Stimulated activated naive CD8-positive, alpha-beta T cell treated with anti-CD3 and anti-CD28 coated beads, Interleukin-15, Interleukin-2, amounts not matched to agents 100 U/mL and 50 U/mL, for 24 hours (primary cell): ENCODE results near the gene CHST11.
"Not testable (repeated sequence)": the region's sequence is repeated elsewhere in the genome, so short reads cannot be mapped to it uniquely, and the experiment has no call there.

ENCODE experiments used
- ATAC-seq: fragments of 150-1000 bp; cut with Tn5 transposase; one replicate; pipeline ENCODE4 v1.10.0; 2021
- DNase-seq: peaks from one replicate; pipeline ENCODE4 v3.0.0; 2021

Gene CHST11

DNA sequence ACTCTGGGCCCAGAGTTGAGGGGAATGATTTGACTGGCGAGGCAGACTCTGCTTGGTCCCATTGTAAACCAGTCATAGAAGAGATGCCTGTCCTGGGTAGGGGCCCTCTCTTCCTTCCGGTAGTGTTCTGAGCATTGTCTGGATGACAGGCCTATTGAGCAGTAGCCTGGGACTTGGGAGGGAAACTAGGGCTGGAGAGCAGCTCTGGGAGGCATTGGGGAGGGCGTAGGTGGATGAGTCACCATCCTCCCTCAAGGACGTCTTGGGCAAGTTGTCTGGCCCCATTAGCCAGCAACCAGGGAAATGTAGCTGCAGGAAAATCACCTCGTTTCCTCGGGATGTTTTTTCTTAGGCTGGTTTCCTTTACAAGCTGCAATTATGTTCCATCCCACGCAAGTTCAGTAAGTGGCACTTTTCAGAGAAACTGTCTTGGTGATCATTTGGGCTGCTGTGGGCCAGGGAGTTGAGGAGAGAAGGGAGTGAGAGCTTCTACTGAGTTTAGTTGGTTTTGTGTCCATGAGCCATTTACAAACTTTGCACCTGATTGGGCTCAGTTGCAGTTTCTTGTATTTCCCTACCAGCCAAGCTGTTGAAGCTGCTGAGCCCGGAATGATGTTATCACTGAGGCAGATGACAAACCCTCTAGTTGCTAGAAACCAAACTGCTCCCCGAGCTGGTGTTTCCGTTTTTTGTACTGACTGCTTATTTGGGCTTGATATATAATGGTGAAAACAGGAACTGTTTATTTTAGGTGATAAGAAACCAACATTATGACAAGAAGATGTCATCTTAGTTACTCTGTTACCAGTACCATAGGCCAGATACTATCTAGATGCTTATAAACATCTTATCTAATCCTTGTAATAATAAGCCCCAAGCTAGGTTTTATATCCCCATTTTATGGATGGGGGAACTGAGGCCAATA is 147.6 kb downstream of the CHST11 start:
- ATAC-seq (peak; percentile 75), DNase-seq (peak; percentile 53)

GRCh38 chr12:104604995-104605675 is 148.4 kb downstream of the CHST11 start:
- no peak for ATAC-seq

GRCh38 chr12:104605685-104606084 is 148.9 kb downstream of the CHST11 start:
- ATAC-seq (no peak), DNase-seq (no peak)

More at GRCh38 chr12:104604995-104605675, 148.4 kb downstream of the CHST11 start:
- DNase-seq = no peak

GRCh38 chr12:104608998-104609397 is 152.2 kb downstream of the CHST11 start:
- no peak for ATAC-seq
- no peak for DNase-seq

- no peak for ATAC-seq
- DNase-seq = no peak
Measured at GRCh38 chr12:104609445-104609844, 152.7 kb downstream of the CHST11 start.

- ATAC-seq (no peak), DNase-seq (no peak)
Measured at GRCh38 chr12:104610513-104611235, 153.9 kb downstream of the CHST11 start.

GRCh38 chr12:104611671-104612070 is 154.9 kb downstream of the CHST11 start:
- no peak for ATAC-seq

GRCh38 chr12:104613372-104613771 is 156.6 kb downstream of the CHST11 start:
- not testable (repeated sequence) for DNase-seq, ATAC-seq

More at GRCh38 chr12:104611671-104612070, 154.9 kb downstream of the CHST11 start:
- no peak for DNase-seq

DNA sequence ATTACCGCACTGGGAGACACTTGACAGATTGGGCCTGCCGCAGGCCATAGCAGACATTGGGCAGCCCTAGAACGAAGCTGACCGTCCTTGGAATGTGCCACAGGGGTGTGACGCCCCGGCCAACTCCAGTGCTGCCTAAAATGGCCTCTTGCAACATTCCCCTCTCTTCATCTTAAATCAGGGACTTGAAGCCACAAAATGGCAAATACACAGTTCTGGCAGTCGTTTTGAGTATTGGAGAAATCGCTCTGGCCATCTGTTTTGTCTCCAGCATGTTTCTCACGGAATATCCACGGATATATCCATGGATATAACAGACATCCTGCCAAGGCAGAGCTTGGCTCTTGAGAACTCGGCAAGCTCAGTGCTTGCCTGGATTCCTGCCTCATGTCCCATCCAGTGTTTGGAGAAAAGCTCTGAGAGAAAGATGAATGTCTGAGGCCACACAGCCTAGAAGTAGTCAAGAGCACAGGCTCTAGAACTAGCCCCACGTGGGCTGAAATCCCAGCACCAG is 158.4 kb downstream of the CHST11 start:
- ATAC-seq (no peak), DNase-seq (no peak)

DNA sequence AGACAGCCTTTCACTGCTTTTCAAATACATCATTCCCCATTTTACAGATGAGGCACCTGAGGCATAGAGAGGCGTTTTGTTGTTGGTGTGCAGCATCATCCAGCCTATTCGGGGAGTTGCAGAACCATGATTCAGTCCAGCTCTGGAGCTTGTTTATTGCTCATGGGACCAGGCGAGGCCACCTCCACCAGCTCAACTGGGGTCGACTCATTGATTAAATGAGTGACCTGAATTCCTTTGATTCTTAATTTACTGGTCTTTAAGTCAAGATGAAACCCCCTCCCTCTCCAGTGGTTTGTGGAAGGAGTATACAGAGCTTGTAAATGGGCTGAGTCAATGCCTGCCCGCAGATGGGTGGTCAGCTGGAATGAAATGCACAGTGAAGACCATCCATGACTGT is 161.9 kb downstream of the CHST11 start:
- DNase-seq = no peak
- ATAC-seq = no peak

GRCh38 chr12:104619305-104619704 is 162.6 kb downstream of the CHST11 start:
- DNase-seq (no peak), ATAC-seq (no peak)

DNA sequence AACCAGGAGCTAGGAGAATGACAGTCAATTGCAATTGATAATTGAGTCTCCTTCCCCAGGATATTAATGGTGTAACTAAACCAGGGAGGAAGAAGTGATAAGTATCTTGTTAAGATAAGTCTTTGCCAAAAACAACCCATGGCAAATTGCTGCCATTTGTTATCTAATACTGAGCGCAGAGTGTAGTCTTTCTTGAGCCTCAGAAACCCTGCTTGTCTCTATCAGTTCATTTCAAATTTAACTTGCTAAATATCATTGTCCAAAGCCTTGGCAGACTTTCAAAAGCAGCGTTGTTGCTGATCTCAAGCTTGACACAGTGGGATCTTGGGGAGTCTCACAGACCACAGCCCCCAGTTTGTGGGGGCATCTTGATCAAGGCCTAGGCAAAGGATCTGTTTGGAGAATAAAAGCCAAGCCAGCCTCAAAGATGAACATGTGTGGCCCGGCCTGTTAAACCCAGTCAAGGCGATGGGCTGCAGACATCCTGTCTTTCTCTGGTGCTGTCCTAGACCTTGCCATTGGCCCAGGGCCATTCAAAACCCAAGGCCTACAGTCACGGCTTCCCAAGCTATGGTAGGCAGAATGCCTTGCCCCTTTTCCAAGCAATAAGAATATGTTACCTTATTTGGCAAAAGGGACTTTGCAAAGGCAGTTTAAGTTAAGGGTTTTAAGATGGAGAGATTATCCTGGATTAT is 164.2 kb downstream of the CHST11 start:
- DNase-seq (no peak), ATAC-seq (no peak)

DNA sequence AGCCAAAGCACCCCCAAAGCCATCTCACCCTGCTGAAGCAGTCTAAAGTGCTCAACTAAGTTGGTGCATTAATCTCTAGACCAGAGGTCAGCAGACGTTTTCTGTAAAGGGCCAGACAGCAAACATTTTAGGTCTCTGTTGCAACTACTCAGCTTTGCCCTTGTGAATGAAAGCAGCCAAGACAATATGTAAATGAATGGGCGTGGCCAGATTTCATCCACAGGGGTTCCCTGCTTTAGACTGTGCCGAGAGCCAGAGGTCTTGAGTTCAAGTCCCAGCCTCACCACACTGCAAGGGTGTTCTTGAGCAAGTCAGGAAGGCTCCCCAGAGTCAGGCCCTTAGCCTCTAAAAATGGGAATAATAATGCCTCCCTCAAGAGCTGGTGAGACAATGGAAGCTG is 166.2 kb downstream of the CHST11 start:
- ATAC-seq (no peak), DNase-seq (no peak)

DNA sequence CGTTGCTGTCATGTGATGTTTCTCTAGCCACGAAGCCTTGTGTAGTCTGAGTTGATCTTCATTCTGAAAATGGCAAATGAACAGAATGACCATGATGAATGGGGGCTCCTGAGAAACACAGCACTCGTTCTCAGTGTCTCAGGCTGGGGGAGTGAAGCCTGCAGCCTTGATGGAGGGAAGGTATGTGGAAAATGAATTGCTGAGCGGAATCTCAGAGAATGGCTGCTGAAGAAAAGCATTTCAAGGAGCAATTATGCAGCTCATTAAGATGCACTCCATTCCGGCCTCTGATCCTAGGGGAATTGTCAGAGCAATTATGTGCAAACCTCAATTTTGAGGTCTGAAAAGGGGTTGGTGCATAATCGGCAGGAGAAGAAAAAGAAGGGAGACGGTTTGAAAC is 167.1 kb downstream of the CHST11 start:
- DNase-seq (no peak), ATAC-seq (no peak)

DNA sequence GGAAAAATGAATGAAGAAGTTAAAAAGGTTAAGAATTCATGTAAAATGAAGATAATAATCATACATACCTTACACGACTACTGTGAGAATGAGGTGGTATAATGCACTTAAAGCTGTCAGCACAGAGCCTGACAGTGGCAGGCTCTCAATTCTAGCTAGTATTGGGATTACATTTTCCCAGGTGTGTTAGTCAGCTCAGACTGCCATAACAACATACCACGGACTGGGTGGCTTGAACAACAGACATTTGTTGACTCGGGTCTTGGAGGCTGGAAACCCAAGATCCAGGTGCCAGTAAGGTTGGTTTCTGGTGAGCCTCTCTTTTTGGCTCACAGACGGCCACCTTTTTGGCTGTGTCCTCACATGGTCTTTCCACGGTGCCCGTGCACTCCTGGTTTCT is 167.8 kb downstream of the CHST11 start:
- ATAC-seq (no peak), DNase-seq (no peak)

DNA sequence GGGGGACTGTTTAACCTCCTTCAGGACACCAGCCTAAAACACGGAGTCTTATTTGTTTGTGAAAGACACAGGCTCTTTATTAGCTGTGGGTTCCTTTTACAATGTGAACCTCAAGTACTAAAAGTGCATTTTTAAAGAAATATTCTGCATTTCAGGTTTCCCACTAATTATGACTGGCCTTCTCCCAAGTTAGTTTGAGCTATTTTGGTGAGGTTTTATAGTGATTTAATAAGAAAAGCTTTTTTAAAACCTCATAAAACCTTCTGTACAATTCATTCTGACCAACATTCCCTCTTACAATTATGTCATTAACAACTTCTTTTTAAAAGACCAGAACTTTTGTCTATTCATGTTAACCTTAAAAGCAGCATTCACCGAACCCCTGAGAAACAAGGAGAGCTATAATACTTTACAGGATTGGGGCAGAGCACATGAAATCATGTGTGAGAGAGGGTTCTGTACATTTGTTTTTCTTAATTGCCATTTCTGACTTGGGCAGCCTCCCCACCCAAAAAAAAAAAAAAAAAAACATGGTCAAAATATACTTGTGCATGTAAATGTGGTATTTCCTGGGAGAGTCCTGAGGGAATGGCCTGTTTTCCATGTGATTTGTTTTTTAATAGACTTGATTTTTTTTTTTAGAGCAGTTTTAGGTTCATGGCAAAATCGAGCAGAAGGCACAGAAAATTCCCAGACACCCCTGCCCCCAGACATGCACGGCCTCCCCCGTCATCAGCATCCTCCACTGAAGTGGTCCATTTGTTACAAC is 169.5 kb downstream of the CHST11 start:
- DNase-seq (no peak), ATAC-seq (no peak)

- ATAC-seq = no peak
- DNase-seq = no peak
Measured at GRCh38 chr12:104627231-104627989, 170.7 kb downstream of the CHST11 start.

DNA sequence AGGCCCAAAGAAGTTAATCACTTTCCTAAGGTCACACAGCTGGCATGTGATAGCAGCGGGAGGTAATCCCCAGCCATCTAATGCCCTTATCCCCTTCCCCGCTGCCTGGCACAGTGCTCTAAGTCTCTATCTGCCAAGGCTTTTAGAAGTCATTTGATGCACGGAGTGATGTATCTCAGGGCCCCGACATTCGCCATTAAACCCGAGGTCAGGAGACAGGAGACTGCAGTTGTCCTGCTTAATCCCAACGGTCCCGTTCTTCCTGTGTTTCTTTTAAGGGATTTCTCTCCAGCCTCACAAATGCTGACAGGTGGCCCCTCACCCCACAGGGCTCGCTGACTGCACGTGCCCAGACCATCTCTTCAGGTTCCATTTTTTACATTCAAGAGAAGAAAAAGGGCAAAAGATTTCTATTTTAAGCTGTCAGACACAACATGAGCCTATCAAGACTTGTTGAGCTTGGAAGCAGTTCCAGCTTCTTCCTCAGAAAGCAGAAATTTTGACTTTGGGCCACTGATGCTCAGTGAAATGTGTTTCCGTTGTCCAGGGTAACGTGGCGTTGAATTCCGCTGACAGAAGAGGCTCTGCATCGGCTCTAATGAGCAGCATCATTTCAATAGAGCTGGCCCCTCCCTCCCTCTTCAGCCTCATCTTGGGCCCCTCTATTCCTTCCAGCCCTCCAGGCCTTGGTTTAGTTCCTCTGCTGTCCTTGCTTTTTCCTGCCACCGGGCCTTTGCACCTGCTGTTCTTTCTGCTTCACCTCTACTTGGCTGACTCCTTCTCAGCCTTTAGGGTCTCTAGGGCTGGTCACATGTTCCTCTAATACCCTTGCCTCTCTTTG is 171.5 kb downstream of the CHST11 start:
- no peak for ATAC-seq
- no peak for DNase-seq

GRCh38 chr12:104628831-104629135 is 172.0 kb downstream of the CHST11 start:
- ATAC-seq (no peak), DNase-seq (no peak)
